Smooth muscle cell (in vitro differentiated cells): ENCODE measurements around the gene PRR36. TPM values are rescaled to one million over a fixed set of nuclear protein-coding genes. Genes with fewer than 3 reads are reported as not detected.

ENCODE experiments used
- DNase-seq: peaks from one replicate; lab custom pipeline; 2025; ENCODE audit not compliant: unreplicated experiment; lab: John Stamatoyannopoulos, UW
- H2AFZ ChIP-seq: fragments of 200-600 bp; sonication (generic); 2 replicates; pipeline ENCODE4 v1.6.0; 2016; ENCODE audit warnings: antibody characterized with exemption, low read depth, mild to moderate bottlenecking
- H3F3A ChIP-seq: fragments of 200-600 bp; sonication (generic); 2 replicates; pipeline ENCODE4 v1.6.0; 2017; ENCODE audit warnings: antibody characterized with exemption, low read depth
- H3K27ac ChIP-seq: fragments of 200-600 bp; sonication (generic); 2 replicates; pipeline ENCODE4 v1.5.1; 2016; ENCODE audit warnings: low read depth, mild to moderate bottlenecking
- H3K27me3 ChIP-seq: fragments of 200-600 bp; sonication (generic); 2 replicates; pipeline ENCODE4 v1.6.1; 2016; ENCODE audit warnings: low read depth, mild to moderate bottlenecking
- H3K36me3 ChIP-seq: fragments of 200-600 bp; sonication (generic); 2 replicates; pipeline ENCODE4 v1.5.1; 2016; ENCODE audit warnings: low read depth
- H3K4me1 ChIP-seq: fragments of 200-600 bp; sonication (generic); 2 replicates; pipeline ENCODE4 v1.5.1; 2016; ENCODE audit warnings: low read depth
- H3K4me2 ChIP-seq: fragments of 200-600 bp; sonication (generic); 2 replicates; pipeline ENCODE4 v1.6.0; 2016; ENCODE audit warnings: mild to moderate bottlenecking
- H3K4me3 ChIP-seq: fragments of 200-600 bp; sonication (generic); 2 replicates; pipeline ENCODE4 v1.5.1; 2016; ENCODE audit warnings: mild to moderate bottlenecking
- H3K79me2 ChIP-seq: fragments of 200-600 bp; sonication (generic); 2 replicates; pipeline ENCODE4 v1.6.0; 2016; ENCODE audit warnings: low read depth, mild to moderate bottlenecking
- H3K9ac ChIP-seq: fragments of 200-600 bp; sonication (generic); 2 replicates; pipeline ENCODE4 v1.6.0; 2016; ENCODE audit warnings: low read depth
- H3K9me3 ChIP-seq: fragments of 200-600 bp; sonication (generic); replicated peaks from 2 replicates; pipeline ENCODE4 v1.5.1; 2016; ENCODE audit warnings: low read depth
- H4K20me1 ChIP-seq: fragments of 200-600 bp; sonication (generic); 2 replicates; pipeline ENCODE4 v1.6.0; 2016; ENCODE audit warnings: low read depth
- WGBS: methylation state at CpG from one replicate; pipeline ENCODE4 v1.1.7; 2016; ENCODE audit warnings: low lambda C conversion rate; 5-methylcytosine and 5-hydroxymethylcytosine counted together
- polyA plus RNA-seq: library from polyadenylated mRNA; unstranded; fragments of >200 nt; fragmentation: Nextera tagmentation; extraction: Ambion mirVana; gene quantifications from 2 replicates; pipeline ENCODE4 v1.2.1, GENCODE V29; 2016
- total RNA-seq: library from RNA; depleted of rRNA; stranded (reverse); fragments of >200 nt; gene quantifications from 2 replicates; pipeline ENCODE4 v1.2.3, GENCODE V29; 2014
- TF ChIP-seq, protein P1 (sequence below): fragments of 200-600 bp; sonication (generic); IDR thresholded peaks from 2 replicates; pipeline ENCODE4 v1.5.1; 2017; ENCODE audit warnings: borderline replicate concordance, mild to moderate bottlenecking, antibody characterized with exemption; ENCODE audit not compliant: insufficient read depth, poor library complexity, severe bottlenecking

PRR36 gene
- total and polyA plus RNA-seq, 2 experiments from 2014 or later: 0.13 to 0.57 TPM

DNA sequence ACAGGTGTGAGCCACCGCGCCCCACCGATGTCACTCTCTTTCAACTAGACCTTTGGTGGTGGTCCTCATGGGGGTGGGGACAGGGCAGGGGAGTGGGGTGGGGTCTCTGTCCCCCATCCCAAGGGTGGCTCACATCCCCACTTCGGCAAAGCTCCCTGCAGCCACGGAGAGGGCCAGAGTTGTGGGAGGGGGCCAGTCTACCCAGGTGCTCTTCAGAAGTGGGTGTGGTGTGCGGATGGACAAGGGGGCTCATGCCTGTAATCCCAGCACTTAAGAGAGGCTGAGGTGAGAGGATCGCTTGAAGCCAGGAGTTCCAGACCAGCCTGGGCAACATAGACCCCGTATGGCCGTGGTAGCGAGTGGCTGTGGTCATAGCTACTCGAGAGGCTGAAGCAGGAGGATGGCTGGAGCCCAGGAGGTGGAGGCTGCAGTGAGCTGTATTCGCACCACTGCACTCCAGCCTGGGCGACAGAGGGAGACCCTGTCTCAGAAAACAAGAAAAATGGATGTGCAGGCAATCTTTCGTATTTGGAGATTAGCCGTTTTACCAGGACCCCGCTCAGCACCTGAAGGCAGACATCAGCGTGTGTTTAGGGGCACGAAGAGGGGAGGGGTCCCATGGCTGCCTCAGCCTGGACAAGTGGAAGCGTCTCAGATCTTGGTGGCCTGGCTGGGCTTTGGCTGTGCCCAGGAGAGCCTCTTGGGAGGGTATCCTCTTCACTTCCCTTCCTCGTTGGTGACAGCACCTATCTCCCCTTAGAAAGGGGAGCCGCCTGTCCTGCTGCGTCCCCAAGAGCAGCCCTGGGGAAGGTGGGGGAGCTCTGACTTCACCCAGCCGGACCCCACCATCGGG is 41.3 kb upstream of the PRR36 start:
- Histone ChIP-seq H3K36me3 (no peaks in the 10 kb centered on the region), H3K9ac (peak overlapping the region; percentile 22), H3K4me2 (peak overlapping the region; percentile 98), H3K4me3 (peak overlapping the region; percentile 60), H4K20me1 (peaks cover under 1% of the 10 kb centered on the region), H2AFZ (no peak overlapping the region), H3K4me1 (peaks cover 15% of the 10 kb centered on the region), H3F3A (peaks cover 7% of the 10 kb centered on the region), H3K27me3 (no peaks in the 10 kb centered on the region), H3K27ac (no peak overlapping the region), H3K9me3 (no peaks in the 10 kb centered on the region), H3K79me2 (no peaks in the 10 kb centered on the region)
- 66% methylated on average over 22 of the region's 24 CpGs for WGBS
- TF ChIP-seq, protein P1, sequence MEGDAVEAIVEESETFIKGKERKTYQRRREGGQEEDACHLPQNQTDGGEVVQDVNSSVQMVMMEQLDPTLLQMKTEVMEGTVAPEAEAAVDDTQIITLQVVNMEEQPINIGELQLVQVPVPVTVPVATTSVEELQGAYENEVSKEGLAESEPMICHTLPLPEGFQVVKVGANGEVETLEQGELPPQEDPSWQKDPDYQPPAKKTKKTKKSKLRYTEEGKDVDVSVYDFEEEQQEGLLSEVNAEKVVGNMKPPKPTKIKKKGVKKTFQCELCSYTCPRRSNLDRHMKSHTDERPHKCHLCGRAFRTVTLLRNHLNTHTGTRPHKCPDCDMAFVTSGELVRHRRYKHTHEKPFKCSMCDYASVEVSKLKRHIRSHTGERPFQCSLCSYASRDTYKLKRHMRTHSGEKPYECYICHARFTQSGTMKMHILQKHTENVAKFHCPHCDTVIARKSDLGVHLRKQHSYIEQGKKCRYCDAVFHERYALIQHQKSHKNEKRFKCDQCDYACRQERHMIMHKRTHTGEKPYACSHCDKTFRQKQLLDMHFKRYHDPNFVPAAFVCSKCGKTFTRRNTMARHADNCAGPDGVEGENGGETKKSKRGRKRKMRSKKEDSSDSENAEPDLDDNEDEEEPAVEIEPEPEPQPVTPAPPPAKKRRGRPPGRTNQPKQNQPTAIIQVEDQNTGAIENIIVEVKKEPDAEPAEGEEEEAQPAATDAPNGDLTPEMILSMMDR: no peak
- no peak for DNase-seq

DNA sequence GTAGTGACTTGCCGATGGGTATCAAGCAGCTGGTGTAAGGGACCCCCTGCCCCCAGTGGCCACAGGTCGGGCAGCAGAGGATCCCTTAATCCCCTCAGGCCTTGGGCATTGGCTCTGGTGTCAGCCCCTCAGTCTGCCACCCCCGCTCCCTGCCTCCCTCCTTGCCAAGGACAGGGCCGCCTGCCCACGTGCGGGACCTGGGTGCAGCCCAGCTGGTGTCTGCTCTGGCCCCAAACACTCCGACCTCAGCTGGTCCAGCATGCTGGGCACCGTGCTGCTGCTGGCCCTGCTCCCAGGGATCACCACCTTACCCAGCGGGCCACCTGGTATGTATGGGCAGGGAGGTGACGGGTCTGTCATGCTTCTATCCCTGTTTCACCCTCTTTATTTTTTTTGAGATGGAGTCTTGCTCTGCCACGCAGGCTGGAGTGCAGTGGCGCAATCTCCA is 40.4 kb upstream of the PRR36 start, which contains the start of gene TGFBR3L:
TGFBR3L (plus strand) TSS at position 233 of the 448 bp plus-strand sequence.
- no peak within 1 kb of the TSS for H2AFZ ChIP-seq
- no peak for DNase-seq
- H3K9ac ChIP-seq: no peak within 1 kb of the TSS
- TF ChIP-seq, protein P1: no peak
- peak within 1 kb of the TSS; percentile 60 for H3K4me3 ChIP-seq
- 88% methylated on average over 12 of the region's 12 CpGs for WGBS
- peaks cover 15% of the 10 kb centered on the region for H3K4me1 ChIP-seq
- no peaks in the 10 kb centered on the region for H3K79me2 ChIP-seq
- no peaks in the 10 kb centered on the region for H3K27me3 ChIP-seq
- H3K4me2 ChIP-seq: peak within 1 kb of the TSS; percentile 98
- H3K36me3 ChIP-seq: no peaks in the 10 kb centered on the region
- no peak within 1 kb of the TSS for H3K27ac ChIP-seq
- peaks cover 7% of the 10 kb centered on the region for H3F3A ChIP-seq
- H4K20me1 ChIP-seq: peaks cover 9% of the 10 kb centered on the region
- H3K9me3 ChIP-seq: no peaks in the 10 kb centered on the region

DNA sequence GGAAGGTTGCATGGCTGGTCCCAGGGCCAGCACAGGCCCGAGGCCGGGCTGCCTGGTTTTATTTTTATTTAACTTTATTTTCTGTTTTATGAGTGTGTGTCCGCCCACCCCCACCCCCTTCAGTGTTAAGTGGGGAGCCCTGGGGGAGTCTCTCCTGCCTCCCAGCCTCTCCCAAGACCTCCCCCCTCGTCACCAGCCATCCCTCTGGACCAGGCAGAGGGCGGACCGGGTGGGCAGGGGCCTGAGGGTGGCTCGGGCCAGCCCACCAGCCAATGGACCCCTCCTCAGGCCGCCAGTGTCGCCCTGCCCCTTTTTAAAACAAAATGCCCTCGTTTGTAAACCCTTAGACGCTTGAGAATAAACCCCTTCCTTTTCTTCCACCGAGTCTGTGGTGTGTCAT is 39.9 kb upstream of the PRR36 start:
- no peaks in the 10 kb centered on the region for H3K9me3 ChIP-seq
- WGBS: 89% methylated on average over 7 of the region's 12 CpGs
- no peak overlapping the region for H3K27ac ChIP-seq
- peaks cover 15% of the 10 kb centered on the region for H3K4me1 ChIP-seq
- H2AFZ ChIP-seq: no peak overlapping the region
- H3K9ac ChIP-seq: no peak overlapping the region
- TF ChIP-seq, protein P1: no peak
- H3K27me3 ChIP-seq: no peaks in the 10 kb centered on the region
- H3K4me3 ChIP-seq: no peak overlapping the region
- peaks cover 14% of the 10 kb centered on the region for H4K20me1 ChIP-seq
- no peak overlapping the region for H3K4me2 ChIP-seq
- H3K79me2 ChIP-seq: no peaks in the 10 kb centered on the region
- no peak for DNase-seq
- peaks cover 7% of the 10 kb centered on the region for H3F3A ChIP-seq
- no peaks in the 10 kb centered on the region for H3K36me3 ChIP-seq
